IMR-90 (cell line): ENCODE data around the gene TMPRSS2. TPM values are rescaled to one million over a fixed set of nuclear protein-coding genes. Genes with fewer than 3 reads are reported as not detected.

Experiments used
- ATAC-seq: fragments of 200-7000 bp; cut with Tn5 transposase; 2 replicates; pipeline ENCODE4 v1.9.1; 2020; ENCODE audit warnings: low read depth, mild to moderate bottlenecking, moderate library complexity
- BruUV-seq: library from RNA; stranded (reverse); fragments of 400-500 nt; replicated peaks from 2 replicates; lab custom pipeline; 2021; lab: Mats Ljungman, UMichigan
- CTCF ChIA-PET: fragments of 300-600 bp; formaldehyde crosslinking; extraction: SDS; loops from one replicate; lab custom pipeline; 2021; ENCODE audit warnings: antibody characterized with exemption; lab: Yijun Ruan, JAX
- POLR2A ChIA-PET: fragments of 300-600 bp; sonication (Branson Sonifier 250); formaldehyde crosslinking; loops from one replicate; lab custom pipeline; 2022; ENCODE audit warnings: antibody characterized with exemption; ENCODE audit not compliant: unreplicated experiment; lab: Charles Lee
- DNase-seq: peaks from one replicate; pipeline ENCODE4 v3.0.0; 2013
- H2AFZ ChIP-seq: replicated peaks from 2 replicates; pipeline ENCODE3; 2013; ENCODE audit warnings: low read length, mild to moderate bottlenecking; ENCODE audit not compliant: poor library complexity
- H2AK5ac ChIP-seq: 2 replicates; pipeline ENCODE4 v1.6.1; 2013; ENCODE audit warnings: low read depth, low read length, inconsistent platforms
- H2AK9ac ChIP-seq: replicated peaks from 2 replicates; pipeline ENCODE3; 2013; ENCODE audit warnings: mild to moderate bottlenecking, low read depth, low read length, moderate library complexity; ENCODE audit not compliant: poor library complexity
- H2BK120ac ChIP-seq: 2 replicates; pipeline ENCODE4 v1.6.1; 2013; ENCODE audit warnings: low read depth, low read length, inconsistent platforms
- H2BK15ac ChIP-seq: 3 replicates; pipeline ENCODE4 v1.6.1; 2013; ENCODE audit warnings: low read depth, low read length, inconsistent platforms
- H2BK20ac ChIP-seq: 2 replicates; pipeline ENCODE4 v1.6.1; 2013; ENCODE audit warnings: low read depth, mild to moderate bottlenecking, inconsistent platforms, low read length, moderate library complexity
- H2BK5ac ChIP-seq: 2 replicates; pipeline ENCODE4 v1.6.1; 2013; ENCODE audit warnings: mild to moderate bottlenecking, low read depth, low read length, inconsistent platforms; ENCODE audit not compliant: poor library complexity, severe bottlenecking
- H3K14ac ChIP-seq: replicated peaks from 2 replicates; pipeline ENCODE4 v1.6.1; 2013; ENCODE audit warnings: low read depth, low read length, inconsistent platforms
- H3K18ac ChIP-seq: 2 replicates; pipeline ENCODE4 v1.6.1; 2013; ENCODE audit warnings: low read depth, low read length, control low read depth
- H3K23ac ChIP-seq: 2 replicates; pipeline ENCODE4 v1.6.1; 2013; ENCODE audit warnings: low read depth, low read length, inconsistent platforms
- H3K27ac ChIP-seq: 2 replicates; pipeline ENCODE4 v1.5.1; 2013; ENCODE audit warnings: mild to moderate bottlenecking, control low read depth, low read length; ENCODE audit not compliant: insufficient read depth
- H3K27me3 ChIP-seq: 2 replicates; pipeline ENCODE4 v1.6.1; 2013; ENCODE audit warnings: low read length; ENCODE audit not compliant: control insufficient read depth, insufficient read depth
- H3K36me3 ChIP-seq: 2 replicates; pipeline ENCODE4 v1.6.1; 2013; ENCODE audit warnings: low read length, mixed read lengths; ENCODE audit not compliant: control insufficient read depth, insufficient read depth
- H3K4ac ChIP-seq: 2 replicates; pipeline ENCODE4 v1.6.1; 2013; ENCODE audit warnings: low read depth, low read length, inconsistent platforms
- H3K4me1 ChIP-seq: 2 replicates; pipeline ENCODE4 v1.6.1; 2013; ENCODE audit warnings: low read length, mixed read lengths; ENCODE audit not compliant: control insufficient read depth, insufficient read depth
- H3K4me2 ChIP-seq: 2 replicates; pipeline ENCODE4 v1.6.1; 2013; ENCODE audit warnings: low read depth, mild to moderate bottlenecking, control low read depth, low read length, moderate library complexity
- H3K4me3 ChIP-seq: 2 replicates; pipeline ENCODE4 v1.5.1; 2013; ENCODE audit warnings: low read depth, mild to moderate bottlenecking, control low read depth, low read length, moderate library complexity; ENCODE audit not compliant: insufficient read depth
- H3K56ac ChIP-seq: 2 replicates; pipeline ENCODE4 v1.6.1; 2013; ENCODE audit warnings: low read length, inconsistent platforms; ENCODE audit not compliant: insufficient read depth; ENCODE audit errors: extremely low read depth
- H3K79me1 ChIP-seq, 2 experiments: 2 replicates each; pipeline ENCODE4 v1.6.1; 2013; ENCODE audit warnings: low read length in 2 of 2, inconsistent platforms in 1 of 2, low read depth in 1 of 2
- H3K9ac ChIP-seq: 2 replicates; pipeline ENCODE4 v1.6.1; 2013; ENCODE audit warnings: low read depth, low read length, control low read depth
- H3K9me1 ChIP-seq: 2 replicates; pipeline ENCODE4 v1.6.1; 2013; ENCODE audit warnings: low read length, inconsistent platforms; ENCODE audit not compliant: insufficient read depth
- H3K9me3 ChIP-seq: 2 replicates; pipeline ENCODE4 v1.6.1; 2013; ENCODE audit warnings: low read length; ENCODE audit not compliant: control insufficient read depth, insufficient read depth
- H4K20me1 ChIP-seq: 2 replicates; pipeline ENCODE4 v1.6.1; 2013; ENCODE audit warnings: low read length, inconsistent platforms; ENCODE audit not compliant: insufficient read depth
- H4K5ac ChIP-seq: 2 replicates; pipeline ENCODE4 v1.6.1; 2013; ENCODE audit warnings: mild to moderate bottlenecking, low read depth, low read length, control low read depth
- H4K8ac ChIP-seq, 2 experiments: 2 replicates each; pipeline ENCODE4 v1.6.1; 2013; ENCODE audit warnings: low read depth in 2 of 2, low read length in 2 of 2, control low read depth in 1 of 2, inconsistent platforms in 1 of 2
- H4K91ac ChIP-seq: 2 replicates; pipeline ENCODE4 v1.6.1; 2013; ENCODE audit warnings: low read depth, low read length, inconsistent platforms; ENCODE audit not compliant: insufficient read depth
- BHLHE40 ChIP-seq: fragments of 150-350 bp; IDR thresholded peaks from 2 replicates; pipeline ENCODE4 v1.6.1; 2016; ENCODE audit warnings: mild to moderate bottlenecking, low read depth, low read length
- CEBPB ChIP-seq: IDR thresholded peaks from 2 replicates; pipeline ENCODE4 v1.6.1; 2012; ENCODE audit warnings: low read depth, low read length, improper control_type of control experiment
- CTCF ChIP-seq: conservative IDR thresholded peaks from 2 replicates; pipeline ENCODE4 v1.5.1; 2012; ENCODE audit warnings: mild to moderate bottlenecking, low read depth, low read length, improper control_type of control experiment
- ELK1 ChIP-seq: fragments of 150-350 bp; IDR thresholded peaks from 2 replicates; pipeline ENCODE4 v1.6.1; 2016; ENCODE audit warnings: low read depth, mild to moderate bottlenecking, low read length, moderate library complexity, borderline replicate concordance
- FOS ChIP-seq: fragments of 150-350 bp; IDR thresholded peaks from 2 replicates; pipeline ENCODE4 v1.6.1; 2016; ENCODE audit warnings: low read depth, low read length
- MAFK ChIP-seq: IDR thresholded peaks from 2 replicates; pipeline ENCODE4 v1.6.1; 2012; ENCODE audit warnings: low read depth, low read length, improper control_type of control experiment
- MAZ ChIP-seq: IDR thresholded peaks from 2 replicates; pipeline ENCODE4 v1.6.1; 2012; ENCODE audit warnings: low read depth, mild to moderate bottlenecking, low read length, improper control_type of control experiment, moderate library complexity, borderline replicate concordance
- MXI1 ChIP-seq: IDR thresholded peaks from 2 replicates; pipeline ENCODE4 v1.6.1; 2012; ENCODE audit warnings: low read depth, mild to moderate bottlenecking, low read length, moderate library complexity, borderline replicate concordance
- NFE2L2 ChIP-seq: fragments of 150-350 bp; IDR thresholded peaks from 2 replicates; pipeline ENCODE4 v1.6.1; 2016; ENCODE audit warnings: low read depth, mild to moderate bottlenecking, low read length
- POLR2A ChIP-seq: IDR thresholded peaks from 2 replicates; pipeline ENCODE4 v1.6.1; 2012; ENCODE audit warnings: mild to moderate bottlenecking, low read depth, low read length
- RAD21 ChIP-seq: IDR thresholded peaks from 2 replicates; pipeline ENCODE4 v1.6.1; 2012; ENCODE audit warnings: low read length, improper control_type of control experiment
- RCOR1 ChIP-seq: IDR thresholded peaks from 2 replicates; pipeline ENCODE4 v1.6.1; 2012; ENCODE audit warnings: mild to moderate bottlenecking, low read length, improper control_type of control experiment; ENCODE audit not compliant: insufficient replicate concordance
- RFX5 ChIP-seq: IDR thresholded peaks from 2 replicates; pipeline ENCODE4 v1.8.0; 2012; ENCODE audit warnings: low read depth, mild to moderate bottlenecking, low read length, moderate library complexity
- SMC3 ChIP-seq: fragments of 150-350 bp; IDR thresholded peaks from 2 replicates; pipeline ENCODE4 v1.6.1; 2016; ENCODE audit warnings: low read depth, mild to moderate bottlenecking, antibody characterized with exemption, low read length, moderate library complexity
- USF2 ChIP-seq: fragments of 150-350 bp; IDR thresholded peaks from 2 replicates; pipeline ENCODE4 v1.6.1; 2017; ENCODE audit warnings: mild to moderate bottlenecking, antibody characterized with exemption, low read length, low read depth
- WGBS, 2 experiments: methylation state at CpG; one replicate each; pipeline versions ENCODE4 v1.1.5 to v1.1.7; 2013; ENCODE audit warnings: missing lambda C conversion rate in 2 of 2; ENCODE audit not compliant: insufficient read length in 1 of 2; ENCODE audit errors: extremely low coverage in 2 of 2; 5-methylcytosine and 5-hydroxymethylcytosine counted together
- dilution Hi-C: fragments of 300-500 bp; cut with HindIII; formaldehyde crosslinking; loops from one replicate; pipeline ENCODE4 v1.14.3; 2018; ENCODE audit warnings: low sequenced_read_pairs; ENCODE audit not compliant: unreplicated experiment
- in situ Hi-C: fragments of 300-500 bp; cut with MboI; formaldehyde crosslinking; loops from 3 replicates; pipeline ENCODE4 v1.14.3; 2019; ENCODE audit warnings: low sequenced_read_pairs, inconsistent platforms, mixed read lengths
- intact Hi-C: fragments of 100-400 bp; cut with micrococcal nuclease; formaldehyde crosslinking; loops from 2 replicates; pipeline ENCODE4 v1.10.0; 2022
- polyA plus RNA-seq, 3 experiments: library from polyadenylated mRNA; depleted of rRNA; stranded (reverse); fragments of >200 nt; gene quantifications; 2 replicates each; pipeline ENCODE4 v1.2.3, GENCODE V29; 2012; ENCODE audit warnings: low replicate concordance in 1 of 3
- total RNA-seq: library from RNA; depleted of rRNA; stranded (reverse); fragments of >200 nt; gene quantifications from 2 replicates; pipeline ENCODE4 v1.2.3, GENCODE V29; 2012

The TMPRSS2 gene
- total and polyA plus RNA-seq, 2 of the 4 experiments (the other 2 are of a cell fraction): not detected

GRCh38 chr21:41481191-41481590 lies 26.8 kb downstream of the TMPRSS2 start:
- Histone ChIP-seq H3K9ac (no peak overlapping the region), H2BK20ac (no peak overlapping the region), H4K20me1 (no peaks in the 10 kb centered on the region), H2AK9ac (no peak overlapping the region), H3K36me3 (no peaks in the 10 kb centered on the region), H3K23ac (no peak overlapping the region), H2AK5ac (no peak overlapping the region), H2BK15ac (no peak overlapping the region), H2BK120ac (no peak overlapping the region), H3K56ac (no peak overlapping the region), H3K9me3 (no peaks in the 10 kb centered on the region), H2AFZ (no peak overlapping the region), H3K4me3 (no peak overlapping the region), H3K27me3 (no peaks in the 10 kb centered on the region), H3K4me2 (no peak overlapping the region), H3K27ac (no peak overlapping the region), H3K14ac (no peak overlapping the region), H3K4ac (no peak overlapping the region), H3K18ac (no peak overlapping the region), H4K91ac (no peak overlapping the region), H4K8ac (no peak overlapping the region), H4K5ac (no peak overlapping the region), H3K4me1 (peaks cover 3% of the 10 kb centered on the region; the same call in 1 of the 2 replicates), H3K79me1 (no peaks in the 10 kb centered on the region), H2BK5ac (no peak overlapping the region), H3K9me1 (no peaks in the 10 kb centered on the region)
- 19% methylated on average over 4 of the region's 8 CpGs; no CpG with 5 or more reads in 1 of the 2 experiments for WGBS, 2 experiments
- ChIA-PET POLR2A (interaction anchor here (0.6 kb wide), 1 partner anchor 25 kb away, joined by 4 read pairs; no protein-coding TSS in a partner anchor), CTCF (no interaction called here)
- dilution Hi-C loops: no loop called here
- BruUV-seq: no TSS peak
- intact Hi-C loops: no loop called here
- ATAC-seq (no peak), DNase-seq (peak; percentile 80)
- in situ Hi-C loops: no loop called here
- TF ChIP-seq BHLHE40: no peak
- TF ChIP-seq SMC3: no peak
- no peak for TF ChIP-seq MAZ
- TF ChIP-seq CTCF: no peak
- no peak for TF ChIP-seq RCOR1
- TF ChIP-seq POLR2A: no peak
- no peak for TF ChIP-seq ELK1
- TF ChIP-seq MXI1: no peak
- TF ChIP-seq RFX5: no peak
- no peak for TF ChIP-seq RAD21
- TF ChIP-seq MAFK: no peak
- no peak for TF ChIP-seq CEBPB
- no peak for TF ChIP-seq USF2
- no peak for TF ChIP-seq NFE2L2
- no peak for TF ChIP-seq FOS
